Activated CD8-positive, alpha-beta memory T cell treated with anti-CD3 and anti-CD28 coated beads for 36 hours (primary cell): Measurements from ENCODE around the gene KMT2B. TPM values are rescaled to one million over a fixed set of nuclear protein-coding genes. Genes with fewer than 3 reads are reported as not detected.
"Not testable (repeated sequence)": the region's sequence is repeated elsewhere in the genome, so short reads cannot be mapped to it uniquely, and the experiment has no call there.

Source experiments
- CTCF ChIA-PET: fragments of 350-600 bp; sonication (Branson Sonifier 250); formaldehyde crosslinking; loops from one replicate; lab custom pipeline; 2021; ENCODE audit warnings: antibody characterized with exemption; lab: Charles Lee
- POLR2A ChIA-PET: fragments of 350-600 bp; sonication (Branson Sonifier 250); formaldehyde crosslinking; loops from one replicate; lab custom pipeline; 2021; ENCODE audit warnings: antibody characterized with exemption; lab: Charles Lee
- total RNA-seq, 2 experiments: library from RNA; stranded (reverse); gene quantifications; one replicate each; pipeline ENCODE4 v1.2.3, GENCODE V29; 2021

KMT2B gene
- total RNA-seq, 2 experiments from 2014 or later, result 52.0 to 53.1 TPM

DNA sequence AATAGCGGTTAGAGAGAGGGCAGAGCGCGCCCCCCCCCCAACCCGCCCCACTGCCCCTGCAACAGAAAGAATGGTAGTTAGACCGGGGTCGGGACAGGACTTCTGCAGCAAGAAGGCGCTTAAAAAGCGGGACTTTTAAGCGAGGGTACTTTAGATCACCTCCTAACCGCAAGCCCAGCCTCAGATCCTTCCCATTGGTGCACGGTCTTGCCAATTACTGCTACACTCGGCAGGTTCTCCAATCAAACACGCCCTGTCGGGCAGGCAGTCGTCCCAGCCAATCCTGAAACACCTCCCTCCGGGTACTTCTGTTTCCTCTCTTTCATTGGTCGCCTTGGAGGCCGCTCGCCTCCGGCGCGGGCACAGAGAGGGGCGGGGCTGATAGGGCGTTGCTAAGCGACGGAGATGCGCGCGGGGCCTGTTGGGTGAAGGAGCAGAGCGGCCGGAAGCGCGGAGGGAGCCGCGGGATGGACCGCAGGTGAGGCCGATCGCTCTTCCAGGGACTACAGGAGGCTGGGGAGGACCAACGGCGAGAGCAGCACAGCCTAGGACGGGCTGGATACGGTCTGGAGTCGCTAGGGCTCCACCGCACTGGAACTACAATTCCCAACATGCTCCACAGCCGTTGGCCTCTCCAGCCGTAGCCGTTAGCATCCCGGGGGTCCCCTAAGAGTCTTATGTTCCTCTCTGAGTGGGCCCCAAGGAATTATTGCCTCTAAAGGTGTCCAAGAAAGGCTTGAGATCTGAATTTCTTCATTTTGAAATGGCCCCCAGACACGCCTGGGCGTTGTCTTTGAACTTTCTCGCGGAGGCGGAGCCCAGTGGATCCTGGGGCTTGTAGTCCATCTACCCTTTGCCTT, 40.2 kb downstream of the KMT2B start, which contains the start of gene PROSER3:
Gene PROSER3, plus strand, starts transcription at position 428 of the 860 bp plus-strand sequence. Its CDS starts 40 bp downstream, at position 468.
- POLR2A ChIA-PET, result interaction anchor here (0.6 to 0.9 kb wide), 5 partner anchors 10 to 56 kb away, joined by 3 to 6 read pairs (median 4); partner anchors contain the start of genes IGFLR1 and LIN37
- CTCF ChIA-PET, result interaction anchor here (0.9 to 1.2 kb wide), 2 partner anchors 10 to 61 kb away, joined by 3 read pairs; partner anchors contain the start of gene LIN37

DNA sequence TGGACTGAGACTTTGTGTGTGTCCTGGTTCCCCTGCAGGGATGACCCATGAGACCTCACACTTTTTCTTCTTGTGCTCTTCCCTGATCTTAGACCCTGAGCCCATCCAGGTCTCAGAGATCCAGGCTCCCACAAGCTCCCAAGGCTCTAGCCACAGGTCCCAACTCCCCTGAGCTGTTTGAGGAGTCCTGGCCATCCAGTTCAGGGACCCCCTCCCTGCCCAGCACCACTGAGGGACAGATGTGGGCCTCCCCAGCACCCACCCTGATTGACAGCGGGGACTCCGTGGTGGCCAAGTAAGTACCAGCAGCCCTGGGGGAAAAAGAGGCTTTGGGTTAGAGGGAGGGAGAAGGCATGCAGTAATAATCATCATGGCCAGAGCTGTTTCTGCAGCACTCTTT, 41.9 kb downstream of the KMT2B start:
- CTCF ChIA-PET, result no interaction called here

DNA sequence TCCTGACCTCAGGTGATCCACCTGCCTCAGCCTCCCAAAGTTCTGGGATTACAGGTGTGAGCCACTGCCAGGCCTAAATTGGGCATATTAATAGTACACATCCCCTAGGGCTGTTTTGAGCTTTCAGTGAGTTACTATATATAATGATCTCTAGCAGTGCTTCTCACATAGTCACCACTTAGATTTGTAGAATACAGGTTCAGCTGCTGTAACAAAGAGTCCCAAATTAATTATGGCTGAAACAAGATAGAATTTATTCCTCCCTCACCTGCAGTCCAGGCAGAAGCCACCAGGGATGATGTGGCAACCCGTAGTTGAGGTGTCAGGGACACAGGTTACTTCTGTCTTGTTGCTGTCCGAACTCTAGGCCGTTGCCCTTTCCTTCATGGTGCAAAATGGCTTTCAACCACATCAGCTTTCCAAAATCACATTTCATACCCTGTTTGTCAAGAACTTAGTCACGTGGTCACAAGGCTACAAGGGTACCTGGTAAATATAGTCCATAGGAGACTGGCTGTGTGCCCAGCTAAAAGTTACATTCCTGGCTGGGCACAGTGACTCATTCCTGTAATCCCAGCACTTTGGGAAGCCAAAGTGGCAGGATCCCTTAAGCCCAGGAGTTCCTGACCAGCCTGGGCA, 43.0 kb downstream of the KMT2B start:
- CTCF ChIA-PET, result no interaction called here
- POLR2A ChIA-PET, result no interaction called here

More for the DNA sequence above, 41.9 kb downstream of the KMT2B start:
- POLR2A ChIA-PET, result no interaction called here

DNA sequence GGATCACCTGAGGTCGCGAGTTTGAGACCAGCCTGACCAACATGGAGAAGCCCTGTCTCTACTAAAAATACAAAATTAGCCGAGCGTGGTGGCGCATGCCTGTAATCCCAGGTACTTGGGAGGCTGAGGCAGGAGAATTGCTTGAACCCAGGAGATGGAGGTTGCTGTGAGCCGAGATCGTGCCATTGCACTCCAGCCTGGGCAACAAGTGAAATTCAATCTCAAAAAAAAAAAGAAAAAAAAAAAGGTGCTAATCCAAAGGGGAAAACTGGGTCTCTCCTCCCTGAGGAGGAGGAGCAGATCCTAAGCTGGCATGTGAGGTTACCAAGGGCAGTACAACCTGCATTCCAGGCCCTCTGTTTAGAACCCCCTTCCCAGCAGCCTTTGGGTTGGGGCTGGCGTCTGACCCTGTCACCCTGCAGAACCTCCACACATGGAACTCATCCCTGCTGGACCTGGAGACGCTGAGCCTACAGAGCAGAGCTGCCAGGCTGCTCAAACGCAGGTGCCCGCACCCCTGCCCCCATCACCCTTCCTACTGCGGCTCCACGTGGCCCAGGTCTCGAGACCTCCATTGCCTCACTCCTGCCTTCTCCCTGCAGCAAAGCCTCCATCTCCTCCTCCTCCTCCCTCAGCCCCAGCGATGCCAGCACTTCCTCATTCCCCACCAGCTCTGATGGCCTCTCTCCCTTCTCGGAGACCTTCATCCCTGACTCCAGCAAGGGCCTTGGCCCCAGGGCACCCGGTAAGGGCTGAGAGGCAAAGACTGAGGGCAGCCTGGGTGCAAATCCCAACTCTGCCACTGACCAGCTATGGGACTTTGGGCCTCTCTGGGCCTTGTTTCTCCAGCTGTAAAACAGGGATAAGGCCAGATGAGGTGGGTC, 46.9 kb downstream of the KMT2B start:
- ChIA-PET POLR2A (interaction anchor here (0.6 kb wide), 1 partner anchor 134 kb away, joined by 4 read pairs; no protein-coding TSS in a partner anchor), CTCF (interaction anchor here (1.0 kb wide), 1 partner anchor 91 kb away, joined by 3 read pairs; no protein-coding TSS in a partner anchor)

DNA sequence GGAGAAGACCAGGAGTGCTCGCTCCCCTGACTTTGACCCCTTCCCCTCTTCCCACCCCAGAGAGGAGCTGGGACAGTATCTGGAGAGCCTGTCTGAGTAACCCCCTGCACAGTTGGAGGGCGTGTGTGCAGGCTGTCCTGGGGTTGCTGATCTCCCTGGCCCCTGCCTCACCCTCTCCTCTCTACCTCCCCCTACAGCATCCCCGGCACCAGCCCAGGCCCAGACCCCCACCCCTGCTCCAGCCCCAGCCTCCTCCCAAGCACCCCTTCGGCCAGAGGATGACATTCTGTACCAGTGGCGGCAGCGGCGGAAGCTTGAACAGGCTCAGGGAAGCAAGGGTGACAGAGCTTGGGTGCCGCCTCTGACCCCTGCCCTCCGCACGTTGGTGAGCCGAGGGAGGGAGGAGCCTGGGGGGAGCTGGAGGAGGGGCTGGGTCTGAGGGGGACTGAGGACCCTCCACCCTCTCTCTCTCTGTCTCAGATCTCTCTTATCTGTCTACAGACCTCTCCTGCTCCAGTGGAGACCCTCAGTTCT, 48.8 kb downstream of the KMT2B start:
- POLR2A ChIA-PET, result no interaction called here

DNA sequence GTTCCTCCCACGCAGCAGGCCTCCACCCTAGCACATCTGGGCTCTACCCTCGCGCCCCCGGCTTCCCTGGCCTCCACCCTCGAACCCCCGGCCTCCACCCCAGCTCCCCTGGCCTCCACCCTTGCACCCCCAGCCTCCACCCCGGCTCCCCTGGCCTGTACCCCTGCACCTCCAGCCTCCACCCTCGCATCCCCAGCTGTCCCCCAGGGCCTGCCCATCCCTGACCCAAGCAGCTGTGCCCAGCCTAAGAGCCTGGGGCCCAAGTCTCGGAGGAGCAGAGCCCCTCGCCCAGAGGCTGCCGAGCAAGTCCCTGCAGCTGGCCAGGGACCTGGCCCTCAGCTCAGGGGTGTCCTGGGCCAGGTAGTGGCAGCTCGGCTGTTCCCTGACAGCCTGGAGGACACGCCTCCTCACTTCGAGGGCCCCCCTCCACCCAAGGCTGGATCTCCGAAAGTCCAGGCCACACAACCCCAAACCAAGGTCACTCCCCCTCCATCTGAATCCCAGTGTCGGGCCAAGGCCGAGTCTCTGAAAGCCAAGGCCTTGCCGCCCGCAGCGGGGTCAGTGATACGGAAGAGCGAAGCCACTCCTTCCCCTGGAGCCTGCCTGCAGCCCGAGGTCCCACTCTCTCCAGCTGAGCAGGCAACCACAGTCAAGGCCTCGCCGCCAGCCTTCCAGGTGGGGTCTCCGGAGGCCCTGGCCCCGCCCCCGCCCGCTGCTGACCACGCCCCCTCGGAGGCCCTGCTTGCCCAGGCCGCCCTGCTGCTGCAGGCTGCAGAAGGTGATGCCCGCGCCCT, 49.7 kb downstream of the KMT2B start:
- CTCF ChIA-PET, result interaction anchor here (0.6 to 0.7 kb wide), 2 partner anchors 31 to 74 kb away, joined by 3 to 4 read pairs; no protein-coding TSS in a partner anchor
- POLR2A ChIA-PET, result no interaction called here

More for the DNA sequence above, 48.8 kb downstream of the KMT2B start:
- CTCF ChIA-PET, result interaction anchor here (0.7 kb wide), 2 partner anchors 53 to 74 kb away, joined by 3 to 4 read pairs; no protein-coding TSS in a partner anchor

DNA sequence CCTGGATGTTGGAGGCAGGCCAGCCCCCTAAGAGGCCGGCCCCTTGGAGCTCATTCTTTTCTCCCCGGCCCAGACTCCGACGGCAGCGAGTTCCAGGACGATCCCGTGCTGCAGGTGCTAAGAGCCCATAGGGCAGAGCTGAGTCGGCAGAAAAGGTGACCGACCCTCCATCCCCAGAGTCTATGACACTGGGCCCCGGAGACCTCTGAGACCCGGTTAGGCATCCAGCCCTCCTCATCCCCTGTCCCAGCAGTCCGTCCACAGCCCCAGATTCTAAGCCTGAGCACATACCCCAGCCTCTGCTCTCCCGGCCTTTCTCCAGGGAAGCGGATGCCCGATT, 50.2 kb downstream of the KMT2B start:
- CTCF ChIA-PET, result no interaction called here

DNA sequence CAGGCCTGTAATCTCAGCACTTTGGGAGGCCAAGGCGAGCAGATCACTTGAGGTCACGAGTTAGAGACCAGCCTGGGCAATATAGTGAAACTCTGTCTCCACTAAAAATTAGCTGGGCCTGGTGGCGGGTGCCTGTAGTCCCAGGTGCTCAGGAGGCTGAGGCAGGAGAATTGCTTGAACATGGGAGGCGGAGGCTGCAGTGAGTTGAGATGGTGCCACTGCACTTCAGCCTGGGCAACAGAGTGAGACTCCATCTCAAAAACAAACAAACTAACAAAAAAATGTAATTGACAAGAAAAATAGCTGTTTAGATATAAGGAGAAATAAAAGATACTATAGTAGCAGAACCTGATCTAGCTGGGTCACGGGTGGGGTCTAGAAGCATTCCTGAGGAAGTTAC, 54.6 kb downstream of the KMT2B start:
- POLR2A ChIA-PET, result interaction anchor here (0.6 to 0.7 kb wide), 2 partner anchors 110 to 117 kb away, joined by 3 to 8 read pairs; no protein-coding TSS in a partner anchor
- CTCF ChIA-PET, result not testable (repeated sequence)

More for the DNA sequence above, 50.2 kb downstream of the KMT2B start:
- POLR2A ChIA-PET, result no interaction called here

DNA sequence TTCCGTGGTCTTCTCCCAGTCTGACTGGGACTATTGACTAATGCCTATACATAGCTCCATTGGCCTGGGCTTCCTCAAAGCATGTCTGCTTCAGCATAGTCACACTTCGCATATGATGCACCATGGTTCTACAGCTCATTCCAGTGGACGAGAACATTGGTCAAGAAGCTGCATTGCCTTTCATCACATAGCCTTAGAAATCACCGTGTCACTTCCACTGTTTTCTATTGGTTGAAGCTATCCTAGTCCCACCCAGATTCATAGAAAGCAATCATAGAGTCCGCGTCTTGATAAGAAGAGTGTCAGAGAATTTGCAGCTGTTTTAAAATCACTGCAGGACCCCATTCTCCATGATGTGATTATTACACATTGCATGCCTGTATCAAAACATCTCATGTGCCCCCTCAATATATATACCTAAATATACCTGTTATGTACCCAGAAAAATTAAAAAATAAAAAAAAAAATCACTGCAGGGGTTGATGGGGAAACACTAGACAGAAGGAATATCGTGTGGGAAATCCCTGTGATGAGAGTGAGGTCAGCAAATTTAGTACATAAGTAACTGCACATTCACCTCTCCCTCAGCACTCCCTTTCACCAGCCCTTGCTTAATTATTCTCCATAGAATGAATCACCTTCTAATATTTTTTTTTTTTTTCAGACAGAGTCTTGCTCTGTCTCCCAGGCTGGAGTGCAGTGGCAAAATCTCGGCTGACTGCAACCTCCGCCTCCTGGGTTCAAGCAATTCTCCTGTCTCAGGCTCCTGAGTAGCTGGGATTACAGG, 55.4 kb downstream of the KMT2B start:
- ChIA-PET POLR2A (interaction anchor here (0.5 to 0.6 kb wide), 2 partner anchors 47 to 116 kb away, joined by 3 read pairs; no protein-coding TSS in a partner anchor), CTCF (interaction anchor here (0.6 to 1.0 kb wide), 2 partner anchors 67 to 116 kb away, joined by 3 to 4 read pairs; no protein-coding TSS in a partner anchor)

DNA sequence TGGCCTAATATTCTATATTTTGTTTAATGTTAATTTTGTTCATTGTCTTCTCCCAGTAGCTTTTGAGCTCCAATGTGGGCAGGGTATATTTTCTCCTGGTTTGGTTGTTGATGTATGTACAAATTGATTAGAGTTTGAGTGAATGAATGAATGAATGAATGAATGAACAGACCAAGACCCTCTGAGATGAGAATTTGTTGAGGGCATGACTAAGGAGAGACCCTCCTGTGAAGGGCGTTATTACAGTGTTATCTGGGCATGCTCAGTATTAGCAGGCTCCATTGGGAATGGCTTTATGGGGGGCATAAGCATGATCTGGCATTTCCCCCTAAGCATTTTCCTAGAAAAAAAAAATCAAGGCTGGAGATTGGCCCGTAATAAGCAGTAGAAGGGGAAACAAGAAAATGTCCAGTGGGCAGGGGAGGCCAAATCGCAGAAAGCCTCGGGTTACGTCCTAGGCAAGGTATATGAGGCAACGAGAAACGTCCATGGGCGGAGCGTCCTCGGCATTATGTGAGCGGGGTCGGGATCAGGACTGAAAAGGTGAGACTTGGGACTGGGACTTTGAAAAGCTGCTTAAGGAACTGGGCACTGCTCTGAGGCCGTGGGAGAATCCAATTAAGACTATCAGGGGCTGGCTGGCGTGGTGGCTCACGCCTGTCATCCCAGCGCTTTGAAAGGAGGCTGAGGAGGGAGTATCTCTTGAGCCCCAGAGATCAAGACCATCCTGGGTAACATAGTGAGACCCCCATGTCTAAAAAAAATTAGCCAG, 56.7 kb downstream of the KMT2B start:
- CTCF ChIA-PET, result interaction anchor here (1.0 kb wide), 1 partner anchor 68 kb away, joined by 4 read pairs; no protein-coding TSS in a partner anchor
- POLR2A ChIA-PET, result no interaction called here

DNA sequence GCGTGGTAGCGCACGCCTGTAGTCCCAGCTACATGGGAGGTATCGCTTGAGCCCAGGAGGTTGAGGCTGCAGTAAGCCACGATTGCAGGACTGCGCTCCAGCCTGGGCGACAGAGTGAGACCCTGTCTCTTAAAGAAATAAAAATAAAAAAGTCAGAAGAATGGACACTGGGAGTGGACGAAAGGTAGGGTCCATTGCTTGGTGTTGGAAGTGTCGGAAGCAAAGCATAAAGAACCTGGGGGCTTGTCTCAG, 57.2 kb downstream of the KMT2B start:
- ChIA-PET CTCF (no interaction called here), POLR2A (no interaction called here)

DNA sequence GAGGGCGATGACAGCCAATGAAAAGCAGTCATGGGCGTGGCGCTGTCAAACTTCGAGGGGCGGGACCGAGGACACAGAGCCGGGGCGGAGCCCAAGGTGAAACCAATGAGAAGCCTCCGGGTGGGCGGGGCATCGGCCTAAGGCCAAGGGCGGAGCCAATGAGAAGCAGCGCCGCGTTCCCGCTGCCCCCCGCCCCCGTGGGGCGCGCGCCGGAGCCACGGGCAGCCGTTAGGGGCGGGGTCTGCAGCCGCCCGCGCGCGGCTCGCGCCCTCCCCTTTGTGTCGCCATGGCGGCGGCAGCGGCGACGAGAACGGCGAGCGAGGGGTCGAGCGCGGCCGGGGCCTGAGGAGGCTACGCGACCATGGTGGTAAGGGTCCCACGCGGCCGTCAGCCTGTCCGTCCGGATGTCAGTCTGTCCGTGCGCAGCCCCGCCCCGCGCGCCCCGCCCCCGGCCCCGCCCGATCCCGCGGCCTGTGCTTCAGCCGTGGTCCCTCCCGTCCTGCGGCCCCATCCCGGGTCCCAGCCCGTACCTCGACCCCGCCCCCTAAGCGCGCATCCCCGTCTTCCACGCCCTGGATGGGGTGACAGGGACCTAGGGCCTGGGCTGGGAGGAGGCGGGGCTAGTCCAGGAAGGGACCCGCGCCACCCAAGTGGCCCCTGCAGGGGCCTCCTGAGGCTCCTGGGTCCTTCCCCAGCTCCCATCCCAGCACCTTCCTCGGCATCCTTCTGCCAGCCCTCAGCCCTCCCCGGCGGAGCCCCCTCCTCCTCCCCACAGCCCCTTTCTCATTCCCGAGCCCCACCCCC, 57.7 kb downstream of the KMT2B start, which contains the start of gene ARHGAP33:
Gene ARHGAP33, plus strand, starts transcription at position 267 of the 804 bp plus-strand sequence. Its CDS starts 95 bp downstream, at position 362.
- ChIA-PET POLR2A (interaction anchor here (2.1 kb wide), 1 partner anchor 30 kb away, joined by 6 read pairs; the partner anchor contains the start of genes PSENEN and U2AF1L4), CTCF (interaction anchor here (1.4 kb wide), 1 partner anchor 15 kb away, joined by 4 read pairs; no protein-coding TSS in a partner anchor)

DNA sequence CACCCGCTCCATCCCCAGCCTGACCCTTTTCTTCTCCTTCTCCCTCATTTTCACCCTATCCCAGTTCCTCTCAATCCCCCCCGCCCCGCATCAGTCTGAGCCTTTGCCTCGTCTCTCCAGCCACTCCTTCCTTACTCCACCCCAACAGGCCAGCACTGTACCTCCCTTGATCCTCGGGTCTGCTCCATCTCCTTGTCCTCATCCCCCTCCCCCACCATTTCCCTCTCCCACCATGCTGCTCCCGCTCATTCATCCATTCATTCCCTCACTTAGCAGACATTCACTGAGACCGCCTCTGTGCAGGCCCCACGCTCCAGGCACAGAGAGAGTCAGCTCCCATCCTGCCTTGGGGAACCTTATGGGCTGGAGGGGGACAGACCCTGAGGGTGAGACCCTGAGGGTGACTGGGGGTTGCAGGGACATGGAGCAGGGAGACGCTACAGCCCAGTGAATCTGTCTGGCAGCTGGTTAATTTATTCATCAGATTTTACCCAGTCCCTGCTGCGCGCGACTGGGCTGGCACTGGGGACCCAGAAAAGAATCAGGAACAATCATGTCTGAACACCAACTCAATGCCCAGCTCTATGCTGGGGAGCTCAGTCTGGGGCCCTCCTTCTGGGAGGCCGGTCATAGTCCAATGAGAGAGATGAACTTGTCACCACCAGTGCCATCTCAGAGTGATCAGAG, 58.4 kb downstream of the KMT2B start:
- ChIA-PET POLR2A (interaction anchor here (2.1 kb wide), 1 partner anchor 31 kb away, joined by 6 read pairs; the partner anchor contains the start of genes PSENEN and U2AF1L4), CTCF (interaction anchor here (1.4 kb wide), 1 partner anchor 15 kb away, joined by 4 read pairs; no protein-coding TSS in a partner anchor)

DNA sequence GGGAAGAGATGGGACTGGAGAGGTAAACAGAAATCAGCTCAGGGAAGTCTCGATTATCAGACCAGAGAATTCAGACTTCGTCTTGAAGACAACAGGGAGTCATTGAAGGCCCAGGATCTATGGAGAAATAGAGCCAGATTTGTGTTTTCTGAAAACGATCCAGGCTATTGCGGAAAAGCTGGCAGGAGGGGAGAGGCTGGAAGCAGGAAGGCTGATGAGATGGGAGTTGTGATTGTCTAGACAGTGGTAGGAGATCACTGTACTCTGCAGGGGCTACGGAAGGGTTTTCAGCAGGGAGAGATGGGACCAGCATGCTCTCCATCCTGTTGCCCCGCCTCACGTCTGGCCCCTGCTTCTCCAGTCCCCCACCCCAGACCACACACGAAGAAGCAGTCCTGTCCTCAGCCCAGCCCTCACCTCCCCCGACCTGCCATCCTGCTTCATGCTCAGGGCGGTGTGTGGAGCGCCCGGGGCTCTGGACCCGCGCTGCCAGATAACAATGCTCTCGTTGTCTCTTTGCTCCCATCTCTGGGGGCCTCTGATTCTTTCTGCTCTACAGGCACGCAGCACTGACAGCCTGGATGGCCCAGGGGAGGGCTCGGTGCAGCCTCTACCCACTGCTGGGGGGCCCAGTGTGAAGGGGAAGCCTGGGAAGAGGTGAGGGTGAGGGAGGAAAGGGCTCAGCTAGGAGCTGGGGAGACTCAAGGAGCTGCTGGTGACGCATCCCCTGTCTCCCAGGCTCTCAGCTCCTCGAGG, 59.5 kb downstream of the KMT2B start:
- POLR2A ChIA-PET, result interaction anchor here (2.1 kb wide), 1 partner anchor 32 kb away, joined by 6 read pairs; the partner anchor contains the start of genes PSENEN and U2AF1L4
- CTCF ChIA-PET, result interaction anchor here (1.4 kb wide), 1 partner anchor 14 kb away, joined by 4 read pairs; no protein-coding TSS in a partner anchor
